HG03432 (cell line): ENCODE results near the gene ENDOV.

ENCODE experiments used
- ATAC-seq: cut with Tn5 transposase; IDR thresholded peaks from one replicate; pipeline ENCODE4 v1.9.1; 2021; ENCODE audit warnings: mild to moderate bottlenecking, moderate library complexity; ENCODE audit not compliant: unreplicated experiment

The ENDOV gene

GRCh38 chr17:80414508-80414802 lies 512 bp upstream of the ENDOV start:
- peak; percentile 10 for ATAC-seq

DNA sequence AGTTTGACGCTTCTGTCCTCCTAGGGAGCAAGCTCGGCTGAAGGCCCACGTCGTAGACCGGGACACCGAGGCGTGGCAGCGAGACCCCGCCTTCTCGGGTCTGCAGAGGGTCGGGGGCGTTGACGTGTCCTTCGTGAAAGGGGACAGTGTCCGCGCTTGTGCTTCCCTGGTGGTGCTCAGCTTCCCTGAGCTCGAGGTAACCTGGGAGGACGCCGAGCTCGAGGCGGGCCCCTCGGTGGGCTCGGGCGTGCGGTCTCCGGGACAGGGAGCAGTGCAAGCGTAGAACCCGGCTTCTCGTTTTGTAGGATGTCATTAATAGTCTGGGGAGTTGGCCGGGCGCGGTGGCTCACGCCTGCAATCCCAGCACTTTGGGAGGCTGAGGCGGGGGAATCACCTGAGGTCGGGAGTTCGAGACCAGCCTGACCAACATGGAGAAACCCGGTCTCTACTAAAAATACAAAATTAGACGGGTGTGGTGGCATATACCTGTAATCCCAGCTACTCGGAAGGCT lies 715 bp downstream of the ENDOV start:
- ATAC-seq = peak; percentile 26

GRCh38 chr17:80416260-80416939 lies 1.4 kb downstream of the ENDOV start:
- ATAC-seq = no peak

- no peak for ATAC-seq
Observed at GRCh38 chr17:80416940-80417293, 1.9 kb downstream of the ENDOV start.

GRCh38 chr17:80418589-80418988 lies 3.6 kb downstream of the ENDOV start:
- ATAC-seq = no peak

GRCh38 chr17:80419255-80419654 lies 4.3 kb downstream of the ENDOV start:
- no peak for ATAC-seq

GRCh38 chr17:80421381-80422090 lies 6.6 kb downstream of the ENDOV start:
- ATAC-seq = no peak

DNA sequence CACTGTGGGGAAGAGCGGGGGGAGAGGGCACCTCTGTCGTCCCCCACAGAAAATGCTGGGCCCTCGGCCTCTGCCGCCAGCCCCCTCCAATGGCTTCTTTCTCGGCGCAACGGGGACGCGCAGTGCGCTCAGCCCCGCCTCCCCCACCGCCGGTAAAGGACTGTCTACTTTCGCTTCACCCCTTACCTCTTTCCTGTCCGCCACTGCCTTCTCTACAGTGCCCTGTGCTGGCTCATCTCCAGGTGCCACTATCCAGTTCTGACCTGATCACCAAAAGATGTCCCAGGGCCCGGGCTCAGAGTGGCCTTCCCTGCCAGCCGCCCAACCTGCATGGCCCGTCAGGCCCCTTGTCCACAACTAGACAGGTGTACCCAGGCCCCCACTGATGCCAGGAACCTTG lies 7.3 kb downstream of the ENDOV start:
- ATAC-seq = no peak

DNA sequence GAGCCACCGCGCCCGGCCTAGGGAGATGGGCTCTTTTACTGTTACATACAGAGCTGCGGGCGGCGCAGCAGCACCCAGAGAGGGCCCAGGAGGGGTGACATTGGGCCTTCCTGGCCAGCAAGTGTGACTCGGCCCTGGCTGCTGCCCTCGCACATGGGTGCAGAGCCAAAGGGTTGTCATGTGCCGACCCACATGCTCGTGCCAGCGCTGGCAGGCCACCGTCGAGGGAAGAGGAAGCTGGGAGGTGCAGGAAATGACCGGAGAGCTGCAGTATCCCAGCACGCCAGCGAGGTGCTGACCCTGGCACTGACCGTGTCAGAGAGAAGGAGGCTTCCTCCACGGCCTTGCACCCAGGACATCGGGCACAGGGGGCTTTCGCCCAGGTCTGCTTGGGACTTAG lies 8.0 kb downstream of the ENDOV start:
- no peak for ATAC-seq

- no peak for ATAC-seq
Observed at GRCh38 chr17:80423536-80424225, 8.7 kb downstream of the ENDOV start.

DNA sequence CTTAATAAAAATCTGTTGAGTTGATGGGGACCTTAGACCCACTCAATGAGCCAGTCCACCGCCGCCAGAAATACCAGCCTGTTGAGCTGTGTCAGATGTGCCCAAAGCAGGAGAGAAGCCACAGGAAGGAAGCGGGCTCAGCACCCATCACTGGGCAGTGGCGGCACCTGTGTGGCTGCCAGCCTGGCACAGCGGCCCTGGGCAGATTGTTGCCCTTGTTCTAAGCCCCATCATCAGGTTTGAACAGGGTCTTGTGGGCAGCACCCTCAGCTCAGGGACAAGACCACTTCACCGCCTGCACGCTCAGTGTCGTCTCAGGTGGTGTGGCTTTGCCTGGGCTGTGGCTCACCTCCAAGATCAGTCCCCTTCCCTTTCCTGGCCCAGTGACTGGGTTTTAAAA lies 9.3 kb downstream of the ENDOV start:
- ATAC-seq = no peak

DNA sequence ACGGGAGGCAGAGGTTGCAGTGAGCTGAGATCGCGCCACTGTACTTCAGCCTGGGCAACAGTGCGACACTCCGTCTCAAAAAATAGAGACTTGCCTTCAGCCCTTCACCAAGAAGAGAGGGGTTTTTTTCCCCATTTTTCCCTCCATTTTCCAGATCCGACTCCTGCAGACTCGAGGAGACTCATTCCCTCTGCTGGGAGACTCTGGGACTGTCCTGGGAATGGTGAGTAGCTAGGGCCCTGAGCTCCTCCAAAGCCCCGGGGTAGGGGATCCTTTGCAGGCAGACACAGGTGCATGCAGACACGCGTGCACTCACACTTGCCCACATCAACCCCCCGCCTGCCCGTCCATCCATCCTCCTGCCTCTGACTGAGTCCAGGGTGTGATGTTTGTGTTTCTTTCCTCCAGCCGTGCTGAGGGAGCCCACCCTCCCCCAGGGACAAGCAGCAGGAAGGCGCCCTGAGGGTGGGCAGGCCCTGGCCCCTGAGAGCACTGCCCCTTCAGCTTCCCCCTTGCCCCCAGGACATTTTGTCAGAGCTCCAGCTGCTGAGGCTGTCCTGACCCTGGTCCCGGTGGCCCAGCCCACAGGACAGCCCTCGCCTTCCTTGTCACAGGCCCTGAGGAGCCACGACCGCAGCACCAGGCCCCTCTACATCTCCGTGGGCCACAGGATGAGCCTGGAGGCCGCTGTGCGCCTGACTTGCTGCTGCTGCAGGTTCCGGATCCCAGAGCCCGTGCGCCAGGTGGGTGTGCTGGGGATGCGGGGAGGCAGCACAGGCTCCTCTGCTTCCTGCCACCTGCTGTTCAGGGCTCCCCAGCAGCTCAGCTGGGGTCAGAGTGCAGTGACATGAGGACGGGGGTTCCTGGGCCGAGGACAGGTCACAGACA lies 10.2 kb downstream of the ENDOV start:
- no peak for ATAC-seq

DNA sequence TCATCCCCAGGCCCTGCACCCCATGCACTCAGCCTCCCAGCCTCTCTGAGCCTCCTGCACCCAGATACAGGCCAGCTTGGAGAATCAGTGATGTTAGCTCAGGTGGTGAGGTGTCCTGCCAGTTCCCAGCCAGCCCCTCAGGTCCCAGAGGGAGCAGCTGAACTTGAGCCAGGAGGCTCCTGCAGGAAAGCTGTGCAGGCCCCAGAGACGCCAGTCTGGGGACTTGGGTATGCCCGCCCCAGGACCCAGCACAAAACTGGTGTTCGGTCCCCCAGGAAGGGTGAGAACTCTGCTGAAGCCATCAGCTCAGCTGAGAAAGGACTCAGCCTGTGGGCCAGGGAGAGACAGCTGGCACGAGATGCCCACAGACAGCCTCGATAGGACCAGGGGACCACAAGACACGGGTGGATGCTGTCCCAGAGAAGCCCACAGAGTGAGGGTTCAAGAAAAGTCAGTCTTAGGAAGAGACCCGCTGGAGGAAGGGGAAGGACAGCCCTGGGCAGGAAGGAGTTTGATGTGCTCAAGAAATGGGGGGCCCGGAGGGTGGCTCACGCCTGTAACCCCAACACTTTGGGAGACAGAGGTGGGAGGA lies 11.0 kb downstream of the ENDOV start:
- no peak for ATAC-seq

DNA sequence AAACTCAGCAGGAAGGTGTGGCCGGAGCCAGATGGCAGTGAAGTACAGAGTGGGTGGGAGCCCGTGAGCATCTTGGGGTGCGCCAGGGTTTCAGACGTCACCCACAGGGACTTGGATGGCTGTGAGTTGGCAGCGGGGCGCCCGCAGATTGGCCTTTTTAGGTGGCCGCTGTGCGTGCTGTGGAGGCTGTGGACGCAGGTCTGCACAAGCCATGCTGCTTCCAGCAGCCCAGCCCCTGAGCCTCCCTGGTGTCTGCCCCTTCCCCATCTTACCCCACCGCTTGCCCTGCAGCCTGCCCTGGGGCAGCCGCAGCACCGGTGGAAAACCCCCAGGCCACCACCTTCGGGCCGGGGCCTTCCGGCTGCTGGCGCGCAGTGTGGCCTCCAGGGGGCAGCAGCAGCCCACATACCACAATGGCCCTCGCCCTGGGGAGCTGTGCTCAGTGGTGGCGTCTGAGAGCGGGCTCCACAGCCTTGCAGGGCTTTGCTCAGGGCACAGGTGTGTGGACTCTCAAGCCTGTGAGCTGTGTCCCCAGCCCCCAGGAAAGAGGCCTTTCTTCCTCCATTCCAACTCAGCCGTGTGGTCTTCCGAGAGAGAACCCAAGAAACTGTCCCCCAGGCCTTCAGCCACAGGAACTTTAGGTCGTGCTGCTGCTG lies 11.8 kb downstream of the ENDOV start:
- peak; percentile 60 for ATAC-seq

DNA sequence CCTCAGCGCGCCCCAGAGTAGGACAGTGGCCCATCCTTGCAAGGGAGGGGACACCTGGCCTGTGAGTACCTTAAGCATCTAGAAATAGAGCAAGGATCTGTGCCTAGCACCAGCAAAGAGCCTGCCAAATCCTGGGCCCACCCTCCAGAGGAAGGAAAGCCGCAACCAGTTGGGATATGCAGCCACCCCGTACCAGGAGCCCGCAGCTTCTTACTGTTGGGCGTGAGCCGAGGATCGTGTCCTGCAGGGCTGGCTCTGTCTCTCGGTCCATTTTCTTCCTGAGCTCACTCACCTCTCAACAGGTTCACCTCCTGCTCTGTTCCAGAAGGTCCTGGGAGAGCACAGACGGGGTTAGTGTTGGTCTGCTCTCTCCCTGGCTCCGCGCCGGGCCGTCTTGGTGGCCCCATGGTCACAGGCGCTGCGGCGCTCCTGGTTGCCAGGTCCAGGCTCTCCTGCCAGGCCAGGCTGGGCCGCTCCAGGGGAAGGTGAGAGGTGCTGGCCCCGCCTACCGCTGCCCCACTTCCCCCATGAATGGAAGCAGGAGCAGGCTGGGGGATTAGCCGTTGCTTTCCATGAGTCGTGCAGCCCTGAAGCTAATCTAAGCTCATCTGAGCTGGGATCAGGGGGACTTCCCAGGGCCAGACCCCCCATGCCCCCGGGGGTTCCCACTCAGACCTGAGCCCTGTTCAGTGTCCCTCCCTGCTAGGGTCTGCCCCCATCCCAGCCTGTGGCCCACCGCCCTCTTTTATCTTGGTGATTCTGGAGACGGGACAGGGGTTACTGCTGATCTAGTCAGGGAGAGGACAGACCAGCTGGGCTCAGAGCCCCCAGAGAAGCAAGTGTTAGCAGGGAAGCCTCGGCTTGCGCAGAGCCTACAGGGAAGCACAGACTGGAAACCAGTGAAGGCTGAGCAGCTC lies 12.7 kb downstream of the ENDOV start:
- ATAC-seq = no peak

DNA sequence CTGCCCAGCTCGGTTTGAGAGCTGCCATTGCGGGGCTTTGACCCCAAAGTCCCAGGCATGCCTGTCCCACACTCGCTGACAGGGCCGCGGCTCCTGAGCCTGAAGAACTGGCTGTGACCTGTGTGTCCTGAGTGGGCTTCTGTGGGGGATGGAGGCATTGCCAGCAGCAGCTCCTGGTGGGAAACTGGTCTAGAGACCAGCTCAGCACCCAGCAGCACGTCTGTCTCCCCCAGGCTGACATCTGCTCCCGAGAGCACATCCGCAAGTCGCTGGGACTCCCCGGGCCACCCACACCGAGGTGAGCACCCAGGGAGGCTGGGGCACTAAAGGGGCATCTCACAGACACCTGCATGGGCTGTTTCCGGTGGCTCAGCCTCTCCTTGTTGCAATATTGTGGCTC lies 13.4 kb downstream of the ENDOV start:
- ATAC-seq = no peak

GRCh38 chr17:80428796-80429195 lies 13.8 kb downstream of the ENDOV start:
- ATAC-seq = no peak

- ATAC-seq = no peak
Observed at GRCh38 chr17:80429356-80430275, 14.6 kb downstream of the ENDOV start.
